Activated CD4-positive, alpha-beta T cell treated with anti-CD3 and anti-CD28 coated beads, Interleukin-2, Interleukin-6, amounts not matched to agents 100 ng/mL and 50 ng/mL, durations not matched to agents 16 hours and 8 hours (primary cell): ENCODE data around the gene ARL16.

ENCODE experiments used
- DNase-seq: peaks from one replicate; pipeline ENCODE4 v3.0.0-alpha.2; 2020

Gene ARL16

GRCh38 chr17:81694810-81695209 is 11.2 kb upstream of the ARL16 start:
- DNase-seq: no peak

DNA sequence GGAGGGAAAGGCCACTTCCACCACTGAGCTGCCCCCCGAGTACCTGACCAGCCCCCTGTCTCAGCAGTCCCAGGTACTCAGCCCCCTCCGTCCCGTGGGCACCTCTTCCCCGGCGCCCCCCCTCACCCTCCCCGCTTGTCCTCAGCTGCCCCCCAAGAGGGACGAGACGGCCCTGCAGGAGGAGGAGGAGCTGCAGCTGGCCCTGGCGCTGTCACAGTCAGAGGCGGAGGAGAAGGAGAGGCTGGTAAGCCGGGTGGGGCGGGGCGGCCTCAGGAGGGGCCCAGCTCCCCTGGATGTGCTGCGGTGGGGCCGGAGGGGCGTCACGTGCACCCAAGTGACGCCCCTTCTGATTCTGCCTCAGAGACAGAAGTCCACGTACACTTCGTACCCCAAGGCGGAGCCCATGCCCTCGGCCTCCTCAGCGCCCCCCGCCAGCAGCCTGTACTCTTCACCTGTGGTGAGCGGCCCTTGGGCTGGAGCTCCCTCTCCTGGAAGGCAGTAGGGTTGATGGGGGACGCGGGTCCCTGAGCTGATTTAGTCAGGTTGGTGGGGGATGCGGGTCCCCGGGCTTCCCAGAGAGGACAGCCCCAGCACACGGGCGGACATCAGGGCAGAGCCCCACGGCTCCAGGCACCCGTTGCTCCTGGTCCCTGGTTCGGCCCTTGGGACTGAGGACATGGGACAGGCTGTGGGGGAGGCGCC is 10.1 kb upstream of the ARL16 start:
- DNase-seq: no peak

DNA sequence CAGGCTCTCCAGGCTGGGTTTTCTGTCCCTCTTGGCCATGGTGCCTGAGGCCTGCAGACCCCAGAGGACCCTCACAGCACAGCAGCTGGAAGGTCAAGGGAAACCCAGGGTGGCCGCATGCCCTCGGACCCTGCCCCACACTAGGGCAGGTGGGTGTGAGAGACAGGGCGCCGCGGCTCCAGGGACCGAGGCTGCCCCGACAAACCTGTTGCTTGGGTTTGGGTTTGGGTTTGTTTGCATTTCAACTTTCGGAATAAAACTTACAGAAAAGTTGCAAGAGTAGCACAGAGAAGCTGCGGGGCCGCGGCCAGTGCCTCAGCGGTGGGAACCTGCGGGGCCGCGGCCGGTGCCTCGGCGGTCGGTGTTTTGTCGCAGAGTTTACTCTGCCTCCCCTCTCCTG is 8.0 kb upstream of the ARL16 start:
- DNase-seq: no peak

GRCh38 chr17:81691196-81691595 is 7.6 kb upstream of the ARL16 start:
- DNase-seq: no peak

- DNase-seq: no peak
These were observed 7.0 kb upstream of the ARL16 start for GRCh38 chr17:81690549-81690948.

GRCh38 chr17:81690066-81690465 is 6.5 kb upstream of the ARL16 start:
- DNase-seq: no peak

- DNase-seq: no peak
These were observed 5.0 kb upstream of the ARL16 start for GRCh38 chr17:81688616-81689015.

GRCh38 chr17:81687770-81688541 is 4.4 kb upstream of the ARL16 start:
- DNase-seq: no peak

DNA sequence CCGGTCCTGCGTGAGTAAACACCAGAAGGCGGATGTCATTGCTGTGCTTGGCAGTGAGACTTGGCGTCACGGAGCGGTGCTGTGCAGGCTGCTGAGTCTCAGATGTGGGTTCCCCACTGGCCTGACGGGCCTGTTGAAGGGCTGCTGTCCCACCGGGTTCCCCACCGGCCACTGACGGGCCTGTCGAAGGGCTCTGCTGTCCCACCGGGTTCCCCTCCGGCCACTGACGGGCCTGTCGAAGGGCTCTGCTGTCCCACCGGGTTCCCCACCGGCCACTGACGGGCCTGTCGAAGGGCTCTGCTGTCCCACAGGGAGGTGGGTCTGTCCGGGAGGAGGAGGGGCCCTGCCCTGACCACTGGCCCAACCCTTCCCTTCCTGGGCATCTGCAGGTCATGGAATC is 3.0 kb upstream of the ARL16 start:
- no peak for DNase-seq

- peak; percentile 41 for DNase-seq
These were observed 1.5 kb upstream of the ARL16 start for GRCh38 chr17:81685108-81685507.

- DNase-seq: peak; percentile 51
These were observed 880 bp upstream of the ARL16 start for GRCh38 chr17:81684442-81684911.

DNA sequence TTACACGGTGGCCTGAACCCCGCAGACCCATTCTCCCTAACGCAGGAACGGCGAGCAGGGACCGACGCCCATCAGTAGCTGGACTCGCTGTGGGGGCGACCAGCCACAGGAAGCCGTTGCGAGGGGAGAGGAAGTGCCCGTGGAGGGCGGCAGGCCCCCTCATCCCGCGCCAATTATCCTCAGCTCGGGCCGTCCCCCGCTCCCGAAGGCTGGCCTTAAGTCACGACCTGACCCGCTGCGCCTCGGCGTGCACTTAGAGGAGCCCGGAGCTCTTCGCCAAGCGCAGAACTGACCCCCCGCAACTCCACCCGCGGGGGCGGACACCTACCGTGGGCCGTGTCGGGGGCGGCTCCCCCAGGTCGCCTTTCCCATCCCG is 401 bp downstream of the ARL16 start:
- DNase-seq: no peak

GRCh38 chr17:81682565-81683207 is 911 bp downstream of the ARL16 start:
- DNase-seq: no peak

GRCh38 chr17:81681672-81682071 is 1.9 kb downstream of the ARL16 start:
- no peak for DNase-seq

GRCh38 chr17:81680150-81680549 is 3.4 kb downstream of the ARL16 start:
- no peak for DNase-seq

DNA sequence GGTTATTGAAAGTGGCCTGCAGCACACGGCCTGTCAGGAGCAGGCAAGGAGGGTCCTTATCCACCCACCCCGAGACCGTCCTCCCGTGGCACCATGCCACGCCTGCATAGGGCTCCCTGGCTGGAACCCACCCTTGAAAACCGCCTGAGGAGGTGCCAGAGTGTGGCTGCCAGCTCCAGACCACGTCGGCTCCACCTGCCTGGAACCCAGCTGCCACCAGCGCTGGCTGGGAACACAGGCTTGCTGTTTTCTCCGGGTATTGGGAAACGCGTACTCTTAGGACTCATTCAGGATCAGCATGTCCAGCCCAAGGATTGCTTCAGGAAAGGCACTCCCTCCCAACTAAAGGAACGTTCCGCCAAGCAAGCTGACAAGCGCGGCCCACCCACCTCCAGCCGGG is 6.7 kb downstream of the ARL16 start:
- DNase-seq: no peak

- DNase-seq: peak; percentile 51
These were observed 7.9 kb downstream of the ARL16 start for GRCh38 chr17:81675515-81676221.

- DNase-seq: no peak
These were observed 9.9 kb downstream of the ARL16 start for GRCh38 chr17:81673561-81674258.

DNA sequence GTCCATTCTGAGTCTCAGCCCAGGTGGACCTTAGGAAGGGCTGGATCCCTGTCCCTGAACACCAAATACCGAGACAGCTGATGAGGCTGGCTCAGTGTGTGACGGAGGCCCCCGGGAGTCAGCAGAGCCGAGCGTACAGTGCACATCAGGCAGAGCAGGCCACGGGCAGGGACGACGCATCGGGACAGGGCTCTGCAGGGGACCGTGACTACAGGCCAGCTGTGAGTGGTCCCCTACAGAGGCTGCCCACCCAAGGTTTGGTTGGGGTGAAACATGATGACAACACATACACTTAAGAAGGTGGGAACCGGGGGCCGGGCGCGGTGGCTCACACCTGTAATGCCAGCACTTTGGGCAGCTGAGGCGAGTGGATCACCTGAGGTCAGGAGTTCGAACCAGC is 10.6 kb downstream of the ARL16 start:
- no peak for DNase-seq

GRCh38 chr17:81672504-81672903 is 11.1 kb downstream of the ARL16 start:
- no peak for DNase-seq

- peak; percentile 35 for DNase-seq
These were observed 15.8 kb downstream of the ARL16 start for GRCh38 chr17:81667754-81668153.

DNA sequence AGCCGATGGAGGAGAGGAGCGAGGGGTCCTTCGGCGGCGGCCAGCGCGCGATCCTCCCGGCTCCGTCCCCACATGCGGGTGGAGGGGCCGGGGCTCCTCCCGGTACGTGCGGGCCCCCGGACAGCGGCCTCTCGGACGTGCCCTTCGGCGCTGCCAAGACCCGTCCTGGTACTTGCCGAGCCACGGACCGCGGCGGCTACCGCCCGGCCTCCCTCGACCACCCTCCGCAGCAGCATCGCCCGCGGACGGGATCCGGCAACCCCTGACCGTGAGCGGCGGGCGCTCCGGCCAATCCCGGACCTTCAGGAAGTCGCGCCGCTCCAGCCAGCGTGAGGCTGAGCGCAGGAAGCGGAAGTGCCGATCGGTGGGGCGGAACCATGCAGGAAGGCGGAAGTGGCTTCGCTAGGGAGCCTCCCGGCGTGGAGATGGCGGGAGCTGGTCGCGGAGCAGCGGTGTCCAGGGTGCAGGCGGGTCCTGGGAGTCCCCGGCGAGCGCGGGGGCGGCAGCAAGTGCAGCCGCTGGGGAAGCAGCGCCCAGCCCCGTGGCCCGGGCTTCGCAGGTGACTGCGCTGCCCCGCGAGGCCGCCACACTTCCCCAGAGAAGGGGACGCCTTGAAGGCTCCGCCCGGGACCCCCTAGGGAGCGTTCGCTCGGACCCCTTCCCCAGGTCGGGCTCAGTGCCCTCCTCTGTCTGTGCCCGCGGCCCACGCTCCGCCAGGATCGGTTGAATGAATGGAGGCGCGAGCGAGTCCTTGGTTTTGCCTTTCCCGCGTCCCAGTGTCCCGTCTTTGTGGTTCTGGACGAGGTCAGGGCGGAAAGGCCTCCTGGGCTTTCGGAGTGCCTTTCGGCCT is 17.0 kb downstream of the ARL16 start, which contains the start of the genes CCDC137 and OXLD1:
Gene CCDC137 (plus strand): TSS at position 396 of the 850 bp plus-strand sequence. CDS start 30 bp downstream, at position 426.
Gene OXLD1 (minus strand): TSS at position 264 of the 850 bp plus-strand sequence. CDS start 28 bp downstream, at position 236.
- DNase-seq: peak; percentile 97
